Activated CD4-positive, alpha-beta memory T cell treated with anti-CD3 and anti-CD28 coated beads, Interleukin-2, amount 10 ng/mL, durations not matched to agents 7 days and 5 days (primary cell): ENCODE results near the gene SKI. TPM values are rescaled to one million over a fixed set of nuclear protein-coding genes. Genes with fewer than 3 reads are reported as not detected.
"Not testable (repeated sequence)": the region's sequence is repeated elsewhere in the genome, so short reads cannot be mapped to it uniquely, and the experiment has no call there.

Experiments
- CTCF ChIA-PET: fragments of 350-600 bp; sonication (Branson Sonifier 250); formaldehyde crosslinking; loops from one replicate; lab custom pipeline; 2021; ENCODE audit warnings: antibody characterized with exemption, inconsistent platforms; lab: Charles Lee
- POLR2A ChIA-PET: fragments of 350-600 bp; sonication (Branson Sonifier 250); formaldehyde crosslinking; loops from one replicate; lab custom pipeline; 2021; ENCODE audit warnings: antibody characterized with exemption; lab: Charles Lee
- DNase-seq: peaks from one replicate; pipeline ENCODE4 v3.0.0-alpha.2; 2020
- H3K27ac Mint-ChIP-seq: one replicate; pipeline ENCODE4 v1.8.0; 2021; ENCODE audit warnings: mild to moderate bottlenecking, mixed read lengths
- H3K27me3 Mint-ChIP-seq: one replicate; pipeline ENCODE4 v1.8.0; 2021; ENCODE audit warnings: mixed read lengths
- H3K36me3 Mint-ChIP-seq: one replicate; pipeline ENCODE4 v1.8.0; 2021; ENCODE audit warnings: low read depth, mixed read lengths
- H3K4me1 Mint-ChIP-seq: one replicate; pipeline ENCODE4 v1.8.0; 2021; ENCODE audit warnings: mixed read lengths
- H3K4me3 Mint-ChIP-seq: one replicate; pipeline ENCODE4 v1.8.0; 2021; ENCODE audit warnings: mild to moderate bottlenecking, mixed read lengths
- H3K9me3 Mint-ChIP-seq: one replicate; pipeline ENCODE4 v1.8.0; 2021; ENCODE audit warnings: mixed read lengths
- total RNA-seq, 2 experiments: library from RNA; stranded (reverse); gene quantifications; one replicate each; pipeline ENCODE4 v1.2.3, GENCODE V29; 2021

SKI gene
- total RNA-seq, 2 experiments from 2014 or later = 58.0 to 61.5 TPM

DNA sequence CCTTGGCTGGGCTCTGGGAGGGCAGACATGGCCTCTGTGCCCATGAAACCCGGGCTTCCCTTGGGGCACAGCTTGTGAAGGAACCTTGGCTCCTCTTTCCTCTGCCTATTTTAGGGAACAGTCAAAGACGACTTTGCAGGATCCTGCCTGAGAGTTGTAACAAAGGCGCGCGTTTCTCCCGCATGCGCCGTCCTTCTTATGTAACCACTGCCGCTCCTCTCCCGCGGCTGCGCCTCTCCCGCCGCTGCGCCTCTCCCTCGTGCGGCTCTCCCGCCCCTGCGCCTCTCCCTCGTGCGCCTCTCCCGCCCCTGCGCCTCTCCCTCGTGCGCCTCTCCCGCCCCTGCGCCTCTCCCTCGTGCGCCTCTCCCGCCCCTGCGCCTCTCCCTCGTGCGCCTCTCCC lies 103.5 kb downstream of the SKI start:
- H3K9me3 Mint-ChIP-seq, H3K4me3 Mint-ChIP-seq, H3K27ac Mint-ChIP-seq, POLR2A ChIA-PET, H3K4me1 Mint-ChIP-seq, CTCF ChIA-PET, H3K36me3 Mint-ChIP-seq, H3K27me3 Mint-ChIP-seq, DNase-seq: not testable (repeated sequence)

DNA sequence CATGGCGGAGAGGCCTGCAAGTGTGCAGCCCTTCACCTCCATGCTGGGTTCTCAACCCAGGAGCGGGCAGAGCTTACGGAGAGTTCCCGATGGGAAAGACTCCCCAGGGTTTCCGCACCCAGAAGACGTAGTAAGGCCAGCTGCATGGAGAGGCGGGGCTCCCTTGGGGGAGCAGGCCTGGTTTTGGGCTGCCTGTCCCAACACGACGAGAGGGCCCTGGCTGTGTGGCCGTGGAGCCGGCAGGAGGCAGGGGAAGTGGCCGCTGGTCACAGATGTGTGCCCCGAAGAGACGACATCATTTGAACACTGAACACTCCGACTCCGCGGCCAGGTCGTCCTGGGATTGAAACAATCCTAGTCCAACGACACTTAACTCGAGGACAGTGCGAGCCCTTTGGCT lies 106.2 kb downstream of the SKI start:
- no peaks in the 10 kb centered on the region for H3K27me3 Mint-ChIP-seq
- no peaks in the 10 kb centered on the region for H3K9me3 Mint-ChIP-seq
- ChIA-PET POLR2A (no interaction called here), CTCF (no interaction called here)
- H3K4me1 Mint-ChIP-seq = no peaks in the 10 kb centered on the region
- no peak overlapping the region for H3K27ac Mint-ChIP-seq
- DNase-seq = no peak
- no peak overlapping the region for H3K4me3 Mint-ChIP-seq
- H3K36me3 Mint-ChIP-seq = no peaks in the 10 kb centered on the region

DNA sequence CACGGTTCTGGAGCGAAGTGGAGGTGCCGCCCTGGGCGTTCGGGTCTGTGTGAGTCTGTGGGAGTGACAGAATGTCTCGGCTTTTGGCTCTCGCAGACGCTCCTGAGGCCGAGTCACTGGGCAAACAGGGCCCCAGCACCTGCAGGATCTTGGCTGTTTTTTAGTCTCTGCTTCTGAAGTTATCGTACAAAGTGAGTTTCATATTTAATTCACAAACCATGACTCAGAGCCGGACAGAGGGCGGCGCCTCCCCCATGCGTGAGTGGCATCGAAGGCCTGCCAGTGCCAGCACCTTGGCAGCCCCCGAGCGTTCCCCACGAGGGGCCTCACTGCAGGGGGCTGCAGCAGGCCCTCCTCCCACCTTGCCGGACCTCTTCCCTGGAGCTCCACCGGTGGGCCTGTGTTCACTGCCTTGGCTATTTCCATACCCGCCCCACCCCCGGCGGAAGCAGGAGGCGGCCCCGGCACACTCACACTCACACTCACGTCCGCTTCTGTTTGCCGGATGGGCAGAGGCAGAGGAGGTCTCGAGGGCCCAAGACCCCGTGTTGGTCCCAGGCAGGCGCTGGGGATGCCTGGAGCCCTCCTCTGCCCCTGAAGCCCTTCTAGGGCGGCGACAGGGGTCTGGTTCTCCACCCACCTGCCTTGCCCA lies 106.9 kb downstream of the SKI start:
- Mint-ChIP-seq H3K4me1 (no peaks in the 10 kb centered on the region), H3K9me3 (no peaks in the 10 kb centered on the region), H3K36me3 (no peaks in the 10 kb centered on the region), H3K4me3 (no peak overlapping the region), H3K27me3 (no peaks in the 10 kb centered on the region), H3K27ac (no peak overlapping the region)
- ChIA-PET POLR2A (no interaction called here), CTCF (no interaction called here)
- no peak for DNase-seq

DNA sequence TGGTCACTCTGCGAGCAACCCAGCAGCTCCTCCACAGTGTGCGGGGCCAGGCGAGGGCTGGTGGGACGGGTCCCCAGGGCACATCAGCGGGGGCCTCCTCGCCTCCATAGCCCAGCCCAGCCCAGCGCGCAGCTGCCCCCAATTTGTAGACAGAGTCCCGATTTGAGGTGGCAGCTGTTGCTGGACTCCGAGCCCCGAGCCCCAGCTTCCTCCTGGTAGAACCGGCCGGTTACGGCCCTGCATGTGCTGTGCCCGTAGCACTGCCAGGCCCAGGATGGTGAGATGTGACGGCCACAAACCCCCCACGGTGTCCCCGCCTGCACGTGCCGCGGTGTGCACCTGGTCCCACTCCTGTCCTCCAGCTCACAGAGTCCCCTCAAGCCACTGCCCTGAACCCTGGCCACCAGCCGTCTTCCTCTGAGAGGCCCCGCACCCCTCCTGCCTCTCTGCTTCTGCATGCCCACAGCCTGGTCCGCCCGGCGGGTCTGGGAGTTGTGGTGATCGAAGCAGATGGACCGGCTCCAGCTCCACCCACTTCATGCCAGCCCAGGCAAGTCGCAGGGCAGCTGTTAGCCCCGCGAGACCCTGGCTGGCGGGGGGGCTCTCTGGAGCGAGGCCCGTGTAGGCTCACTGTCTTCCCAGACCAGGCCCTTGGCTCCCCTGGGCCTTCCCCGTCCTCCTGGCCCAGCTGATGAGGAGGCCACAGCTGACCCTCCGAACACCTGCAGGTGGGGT lies 107.8 kb downstream of the SKI start:
- no peak overlapping the region for H3K4me3 Mint-ChIP-seq
- no peaks in the 10 kb centered on the region for H3K27me3 Mint-ChIP-seq
- ChIA-PET POLR2A (no interaction called here), CTCF (no interaction called here)
- no peak for DNase-seq
- H3K27ac Mint-ChIP-seq = no peak overlapping the region
- no peaks in the 10 kb centered on the region for H3K4me1 Mint-ChIP-seq
- no peaks in the 10 kb centered on the region for H3K9me3 Mint-ChIP-seq
- H3K36me3 Mint-ChIP-seq = no peaks in the 10 kb centered on the region

DNA sequence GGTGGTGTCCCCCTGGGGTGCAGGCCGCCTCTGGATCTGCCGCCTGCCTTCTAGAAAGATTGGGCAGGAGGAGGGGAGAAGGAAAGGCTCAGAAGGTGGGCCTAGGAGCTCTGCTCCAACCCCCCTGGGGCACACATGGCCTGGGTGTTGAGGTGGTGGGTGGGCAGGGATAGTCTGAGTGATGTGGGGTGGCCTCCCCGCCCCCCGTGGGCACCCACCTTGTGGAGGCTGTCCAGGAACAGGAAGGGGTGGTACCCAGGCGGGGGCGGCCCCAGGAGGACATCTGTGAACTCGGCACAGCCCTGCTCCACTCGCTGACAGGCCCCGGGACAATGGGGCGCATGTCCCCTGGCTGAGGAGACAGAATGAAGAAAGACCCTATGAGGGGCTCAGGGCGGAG lies 108.4 kb downstream of the SKI start:
- H3K27ac Mint-ChIP-seq = no peak overlapping the region
- H3K27me3 Mint-ChIP-seq = no peaks in the 10 kb centered on the region
- ChIA-PET CTCF (no interaction called here), POLR2A (no interaction called here)
- H3K9me3 Mint-ChIP-seq = no peaks in the 10 kb centered on the region
- DNase-seq = no peak
- no peaks in the 10 kb centered on the region for H3K36me3 Mint-ChIP-seq
- no peaks in the 10 kb centered on the region for H3K4me1 Mint-ChIP-seq
- no peak overlapping the region for H3K4me3 Mint-ChIP-seq

DNA sequence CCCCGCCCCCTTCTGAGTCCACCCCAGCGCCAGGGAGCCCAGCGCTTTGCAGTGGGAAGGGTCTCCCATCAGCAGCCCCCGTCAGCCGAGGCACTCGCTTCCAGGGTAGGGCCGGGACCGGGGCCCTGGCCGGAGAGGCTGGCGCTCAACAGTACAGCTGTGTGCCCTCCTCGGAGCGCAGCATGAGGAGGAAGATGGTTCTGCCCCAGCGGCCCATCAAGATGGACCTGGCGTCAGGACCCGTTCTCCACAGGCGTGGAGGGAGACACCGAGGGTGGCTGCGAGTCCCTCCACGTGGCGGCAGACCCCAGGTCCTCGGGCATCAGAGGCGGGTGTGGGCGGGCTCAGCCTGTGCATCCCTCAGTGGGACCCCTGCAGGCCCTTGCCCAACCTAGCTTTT lies 109.0 kb downstream of the SKI start:
- ChIA-PET CTCF (no interaction called here), POLR2A (no interaction called here)
- H3K27ac Mint-ChIP-seq = no peak overlapping the region
- H3K27me3 Mint-ChIP-seq = no peaks in the 10 kb centered on the region
- no peak for DNase-seq
- H3K4me1 Mint-ChIP-seq = no peaks in the 10 kb centered on the region
- H3K9me3 Mint-ChIP-seq = no peaks in the 10 kb centered on the region
- no peaks in the 10 kb centered on the region for H3K36me3 Mint-ChIP-seq
- H3K4me3 Mint-ChIP-seq = no peak overlapping the region

DNA sequence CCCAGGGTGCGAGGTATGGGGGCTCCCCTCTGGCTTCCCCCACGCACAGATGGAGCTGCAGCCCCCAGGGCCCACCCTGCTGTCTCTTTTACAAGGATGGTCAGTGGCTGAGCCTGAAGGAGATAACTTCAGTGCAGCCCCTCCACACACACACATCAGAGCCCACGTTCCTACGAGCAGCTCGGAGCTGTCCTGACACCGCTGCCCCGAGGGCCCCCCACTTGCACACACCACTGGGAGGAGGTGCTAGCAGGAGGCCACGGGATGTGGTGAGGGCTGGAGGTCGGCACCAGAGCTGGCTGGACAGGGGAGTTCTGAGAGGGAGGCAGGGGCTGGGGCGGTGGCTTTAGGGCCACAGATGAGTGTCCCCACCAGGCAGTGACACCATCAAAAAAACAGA lies 109.4 kb downstream of the SKI start:
- ChIA-PET POLR2A (no interaction called here), CTCF (interaction anchor here (1.0 kb wide), 1 partner anchor 44 kb away, joined by 3 read pairs; no protein-coding TSS in a partner anchor)
- Mint-ChIP-seq H3K27ac (no peak overlapping the region), H3K27me3 (no peaks in the 10 kb centered on the region), H3K4me1 (no peaks in the 10 kb centered on the region), H3K4me3 (no peak overlapping the region), H3K36me3 (no peaks in the 10 kb centered on the region), H3K9me3 (no peaks in the 10 kb centered on the region)
- no peak for DNase-seq

DNA sequence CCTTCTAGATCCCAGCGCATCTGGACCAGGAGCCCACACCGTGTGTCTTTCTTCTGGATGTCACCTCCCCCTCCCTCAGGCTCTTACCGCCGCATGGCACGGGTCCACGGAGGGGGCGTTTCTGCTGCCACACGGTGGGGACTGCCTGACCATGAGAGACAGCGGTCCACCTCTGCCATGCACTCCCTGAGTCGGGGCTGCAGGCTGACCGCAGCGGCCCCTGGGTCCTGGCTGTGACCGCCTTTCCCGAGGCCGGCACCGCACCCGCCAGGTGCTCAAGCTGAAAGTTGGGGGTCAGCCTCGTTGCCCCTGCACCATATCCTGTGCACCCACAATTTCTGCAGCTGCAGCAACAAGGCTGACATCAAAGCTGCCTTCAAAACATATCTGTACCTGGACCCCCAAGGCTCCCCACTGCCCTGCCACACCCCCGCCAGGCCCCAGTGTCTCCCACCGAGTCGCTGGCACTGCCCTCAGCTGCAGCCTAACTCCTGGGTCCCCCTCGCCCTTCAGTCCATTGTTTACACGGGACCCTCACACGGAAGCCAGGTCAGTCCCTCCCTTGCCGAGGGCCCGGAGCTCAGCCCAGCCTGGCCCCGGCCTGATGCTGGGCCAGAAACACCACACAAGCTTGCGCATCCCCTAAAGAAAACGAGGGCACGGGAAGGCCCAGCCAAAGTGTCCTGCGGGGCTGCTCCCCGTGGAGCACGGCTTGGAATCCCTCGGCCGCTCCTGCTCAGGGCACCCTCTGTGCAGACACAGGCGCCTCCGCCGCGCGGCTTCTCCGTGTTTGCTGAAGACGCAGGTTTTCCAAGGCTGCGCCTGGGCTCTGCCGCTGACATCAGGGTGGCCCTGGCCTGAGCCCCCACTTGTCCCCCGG lies 111.3 kb downstream of the SKI start:
- H3K4me1 Mint-ChIP-seq = no peaks in the 10 kb centered on the region
- POLR2A ChIA-PET = interaction anchor here (0.7 kb wide), 1 partner anchor 157 kb away, joined by 4 read pairs; no protein-coding TSS in a partner anchor
- CTCF ChIA-PET = no interaction called here
- H3K4me3 Mint-ChIP-seq = no peak overlapping the region
- H3K27ac Mint-ChIP-seq = no peak overlapping the region
- no peak for DNase-seq
- no peaks in the 10 kb centered on the region for H3K27me3 Mint-ChIP-seq
- H3K36me3 Mint-ChIP-seq = no peaks in the 10 kb centered on the region
- H3K9me3 Mint-ChIP-seq = no peaks in the 10 kb centered on the region

DNA sequence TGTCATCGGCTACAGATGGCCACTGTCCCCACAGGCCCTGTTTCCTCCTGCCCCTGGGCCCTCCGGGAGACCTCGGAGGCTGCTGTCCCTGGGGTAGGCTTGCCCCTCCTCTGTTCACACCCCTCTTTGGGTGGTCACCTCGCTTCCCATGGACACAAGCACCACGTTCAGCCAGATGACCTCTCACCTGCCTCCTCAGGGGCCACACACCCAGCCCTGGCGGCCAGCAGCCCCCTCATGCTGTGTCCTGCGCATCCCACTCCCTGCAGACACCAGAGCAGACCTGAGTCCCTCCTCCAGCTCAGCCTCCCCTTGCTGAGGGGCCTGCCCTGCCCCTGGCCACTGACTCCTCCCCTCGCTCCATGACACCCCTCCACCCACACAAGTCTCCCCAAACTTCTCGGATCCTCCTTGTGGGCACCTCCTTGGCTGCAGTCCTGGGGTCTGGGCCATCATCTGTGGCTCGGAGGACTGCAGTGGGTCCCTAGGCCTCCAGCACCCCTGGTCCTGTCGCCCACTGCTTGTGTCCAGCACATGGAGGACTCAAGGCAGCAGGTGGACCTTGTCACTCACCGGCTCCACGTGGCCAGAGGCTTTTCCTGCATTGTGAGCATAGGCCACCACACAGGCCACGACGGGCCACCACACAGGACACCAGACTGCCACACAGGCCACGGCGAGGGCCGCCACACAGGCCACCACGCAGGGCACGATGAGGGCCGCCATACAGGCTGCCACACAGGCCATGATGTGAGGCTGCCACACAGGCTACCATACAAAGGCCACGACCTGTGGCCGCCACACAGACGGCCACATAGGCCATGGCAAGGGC lies 112.2 kb downstream of the SKI start:
- no peaks in the 10 kb centered on the region for H3K4me1 Mint-ChIP-seq
- ChIA-PET POLR2A (interaction anchor here (0.7 kb wide), 1 partner anchor 158 kb away, joined by 4 read pairs; no protein-coding TSS in a partner anchor), CTCF (no interaction called here)
- H3K9me3 Mint-ChIP-seq = no peaks in the 10 kb centered on the region
- H3K36me3 Mint-ChIP-seq = no peaks in the 10 kb centered on the region
- H3K4me3 Mint-ChIP-seq = no peak overlapping the region
- H3K27me3 Mint-ChIP-seq = no peaks in the 10 kb centered on the region
- DNase-seq = no peak
- H3K27ac Mint-ChIP-seq = no peak overlapping the region

DNA sequence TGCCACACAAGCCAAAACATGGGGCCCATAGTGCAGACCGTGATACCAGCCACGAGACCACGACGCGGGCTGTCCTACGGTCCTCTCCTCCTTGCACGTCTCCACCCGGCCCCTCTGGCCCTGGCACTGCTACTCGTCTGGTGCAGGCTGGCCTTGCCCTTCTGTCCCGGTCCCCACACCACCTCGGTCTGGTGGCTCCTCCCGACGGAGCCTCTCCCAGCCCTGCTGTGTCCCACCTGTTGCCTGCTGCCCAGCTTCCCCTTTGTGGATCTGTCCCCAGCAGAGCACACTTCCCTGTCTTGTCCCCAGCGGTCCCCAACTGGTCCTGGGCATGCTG lies 112.8 kb downstream of the SKI start:
- no peaks in the 10 kb centered on the region for H3K4me1 Mint-ChIP-seq
- no peaks in the 10 kb centered on the region for H3K9me3 Mint-ChIP-seq
- no peaks in the 10 kb centered on the region for H3K27me3 Mint-ChIP-seq
- ChIA-PET CTCF (no interaction called here), POLR2A (no interaction called here)
- H3K4me3 Mint-ChIP-seq = no peak overlapping the region
- H3K36me3 Mint-ChIP-seq = no peaks in the 10 kb centered on the region
- DNase-seq = no peak
- no peak overlapping the region for H3K27ac Mint-ChIP-seq

DNA sequence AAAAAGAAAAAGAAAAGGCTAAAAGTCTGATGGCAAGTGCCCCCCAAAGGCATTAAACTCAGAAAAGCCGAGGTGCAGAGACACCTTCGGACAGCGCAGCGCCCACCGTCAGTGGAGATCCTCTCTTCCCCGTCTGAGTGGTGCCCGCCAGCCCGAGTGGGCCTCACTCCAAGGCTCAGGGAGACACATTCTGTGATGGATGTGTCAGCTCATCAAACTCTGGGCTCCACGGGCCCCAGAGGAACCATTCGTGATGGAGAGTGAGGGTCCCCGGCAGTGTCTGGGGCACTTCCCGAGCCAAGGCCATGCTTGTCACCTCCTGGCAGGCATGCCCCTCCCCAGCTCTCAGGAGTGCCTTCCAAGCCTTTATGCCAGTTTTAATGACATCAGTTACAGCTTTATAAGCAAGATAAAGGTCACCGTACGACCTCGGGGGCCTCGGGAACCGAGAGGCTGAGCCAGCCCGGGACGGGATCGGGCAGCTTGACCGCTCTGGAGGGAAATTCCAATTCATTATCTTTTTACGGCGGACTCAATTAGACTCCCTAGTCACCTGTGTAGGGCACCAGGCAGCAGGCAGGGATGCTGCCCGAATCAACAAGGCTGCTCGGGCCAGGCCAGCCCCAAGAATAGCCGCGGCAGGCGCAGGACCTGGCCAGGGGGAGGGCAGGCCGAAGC lies 113.7 kb downstream of the SKI start:
- ChIA-PET POLR2A (no interaction called here), CTCF (no interaction called here)
- H3K36me3 Mint-ChIP-seq = no peaks in the 10 kb centered on the region
- H3K4me3 Mint-ChIP-seq = no peak overlapping the region
- H3K27ac Mint-ChIP-seq = no peak overlapping the region
- H3K27me3 Mint-ChIP-seq = no peaks in the 10 kb centered on the region
- no peak for DNase-seq
- H3K9me3 Mint-ChIP-seq = no peaks in the 10 kb centered on the region
- no peaks in the 10 kb centered on the region for H3K4me1 Mint-ChIP-seq

DNA sequence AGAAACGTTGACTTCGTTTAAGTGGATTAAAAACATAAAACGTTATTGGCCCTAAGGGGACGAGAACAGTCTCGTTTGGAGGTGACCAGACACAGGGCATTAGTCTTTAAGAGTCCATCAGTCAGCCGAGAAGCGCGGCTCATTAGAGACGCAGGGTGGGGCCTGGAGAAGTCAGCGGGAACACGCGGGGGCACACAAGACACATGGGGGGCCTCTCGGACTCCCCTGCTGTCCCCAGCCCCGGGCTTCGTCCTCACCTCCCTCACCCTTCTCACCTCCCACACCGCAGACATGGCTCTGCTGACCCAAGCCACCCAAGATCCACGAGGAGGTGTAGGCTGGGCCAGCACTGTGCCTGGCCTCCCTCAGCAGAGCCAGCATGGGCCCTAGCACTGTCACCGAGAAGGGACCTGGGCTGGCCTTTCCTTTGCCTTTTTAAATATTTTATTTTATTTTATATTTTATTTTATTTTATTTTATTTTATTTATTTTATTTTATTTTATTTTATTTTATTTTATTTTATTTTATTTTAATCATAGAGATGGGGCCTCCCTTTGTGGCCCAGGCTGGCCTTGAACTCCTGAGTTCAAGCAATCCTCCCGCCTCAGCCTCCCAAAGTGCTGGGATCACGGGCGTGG lies 114.4 kb downstream of the SKI start:
- H3K9me3 Mint-ChIP-seq = no peaks in the 10 kb centered on the region
- H3K36me3 Mint-ChIP-seq = no peaks in the 10 kb centered on the region
- no peak overlapping the region for H3K4me3 Mint-ChIP-seq
- no peaks in the 10 kb centered on the region for H3K27me3 Mint-ChIP-seq
- POLR2A ChIA-PET = no interaction called here
- H3K4me1 Mint-ChIP-seq = no peaks in the 10 kb centered on the region
- no peak for DNase-seq
- H3K27ac Mint-ChIP-seq = no peak overlapping the region
- CTCF ChIA-PET = no interaction called here
